Measurements from ENCODE around the gene ADAM11.

Gene ADAM11

GRCh38 chr17:44792276-44792675 is 33.5 kb downstream of the ADAM11 start:
- H3K4me1 ChIP-seq (ENCODE audit: control insufficient read depth, insufficient read depth, low read length): peaks cover 14% of the 10 kb centered on the region
- no peak overlapping the region for H3K4me3 ChIP-seq (ENCODE audit: low read length)
- H3K9me3 ChIP-seq (ENCODE audit: control insufficient read depth, low read length): no peaks in the 10 kb centered on the region
- no peak overlapping the region for H3K9ac ChIP-seq (ENCODE audit: low read length)
- no peak for DNase-seq (ENCODE audit: low read depth)
- peaks cover under 1% of the 10 kb centered on the region for H3K27me3 ChIP-seq (replicated peaks; ENCODE audit: control insufficient read depth, insufficient read depth, low read length)
- no peaks in the 10 kb centered on the region for H3K36me3 ChIP-seq (ENCODE audit: control insufficient read depth, insufficient read depth, low read length, severe bottlenecking)

GRCh38 chr17:44793885-44794842 is 35.4 kb downstream of the ADAM11 start:
- Histone ChIP-seq H3K4me1 (ENCODE audit: control insufficient read depth, insufficient read depth, low read length) (peaks cover 26% of the 10 kb centered on the region), H3K9ac (ENCODE audit: low read length) (peak overlapping the region; percentile 39), H3K9me3 (ENCODE audit: control insufficient read depth, low read length) (no peaks in the 10 kb centered on the region), H3K4me3 (ENCODE audit: low read length) (no peak overlapping the region), H3K36me3 (ENCODE audit: control insufficient read depth, insufficient read depth, low read length, severe bottlenecking) (no peaks in the 10 kb centered on the region), H3K27me3 (replicated peaks; ENCODE audit: control insufficient read depth, insufficient read depth, low read length) (no peaks in the 10 kb centered on the region)
- DNase-seq (ENCODE audit: low read depth): no peak

GRCh38 chr17:44794851-44795413 is 36.1 kb downstream of the ADAM11 start:
- H3K27me3 ChIP-seq (replicated peaks; ENCODE audit: control insufficient read depth, insufficient read depth, low read length): no peaks in the 10 kb centered on the region
- H3K4me3 ChIP-seq (ENCODE audit: low read length): peak overlapping the region; percentile 3
- H3K36me3 ChIP-seq (ENCODE audit: control insufficient read depth, insufficient read depth, low read length, severe bottlenecking): no peaks in the 10 kb centered on the region
- H3K9me3 ChIP-seq (ENCODE audit: control insufficient read depth, low read length): no peaks in the 10 kb centered on the region
- H3K4me1 ChIP-seq (ENCODE audit: control insufficient read depth, insufficient read depth, low read length): peaks cover 26% of the 10 kb centered on the region
- DNase-seq (ENCODE audit: low read depth): peak; percentile 53
- peak overlapping the region; percentile 39 for H3K9ac ChIP-seq (ENCODE audit: low read length)

- Histone ChIP-seq H3K4me1 (ENCODE audit: control insufficient read depth, insufficient read depth, low read length) (peaks cover 26% of the 10 kb centered on the region), H3K9ac (ENCODE audit: low read length) (no peak overlapping the region), H3K9me3 (ENCODE audit: control insufficient read depth, low read length) (no peaks in the 10 kb centered on the region), H3K36me3 (ENCODE audit: control insufficient read depth, insufficient read depth, low read length, severe bottlenecking) (no peaks in the 10 kb centered on the region), H3K27me3 (replicated peaks; ENCODE audit: control insufficient read depth, insufficient read depth, low read length) (no peaks in the 10 kb centered on the region), H3K4me3 (ENCODE audit: low read length) (no peak overlapping the region)
- DNase-seq (ENCODE audit: low read depth): no peak
These were observed 36.6 kb downstream of the ADAM11 start for GRCh38 chr17:44795421-44795820.

GRCh38 chr17:44795928-44796327 is 37.1 kb downstream of the ADAM11 start:
- no peaks in the 10 kb centered on the region for H3K9me3 ChIP-seq (ENCODE audit: control insufficient read depth, low read length)
- no peaks in the 10 kb centered on the region for H3K36me3 ChIP-seq (ENCODE audit: control insufficient read depth, insufficient read depth, low read length, severe bottlenecking)
- H3K9ac ChIP-seq (ENCODE audit: low read length): no peak overlapping the region
- no peaks in the 10 kb centered on the region for H3K27me3 ChIP-seq (replicated peaks; ENCODE audit: control insufficient read depth, insufficient read depth, low read length)
- H3K4me3 ChIP-seq (ENCODE audit: low read length): no peak overlapping the region
- peaks cover 26% of the 10 kb centered on the region for H3K4me1 ChIP-seq (ENCODE audit: control insufficient read depth, insufficient read depth, low read length)
- no peak for DNase-seq (ENCODE audit: low read depth)

GRCh38 chr17:44796731-44797130 is 37.9 kb downstream of the ADAM11 start:
- no peak overlapping the region for H3K9ac ChIP-seq (ENCODE audit: low read length)
- no peaks in the 10 kb centered on the region for H3K27me3 ChIP-seq (replicated peaks; ENCODE audit: control insufficient read depth, insufficient read depth, low read length)
- H3K4me3 ChIP-seq (ENCODE audit: low read length): no peak overlapping the region
- DNase-seq (ENCODE audit: low read depth): no peak
- no peaks in the 10 kb centered on the region for H3K36me3 ChIP-seq (ENCODE audit: control insufficient read depth, insufficient read depth, low read length, severe bottlenecking)
- no peaks in the 10 kb centered on the region for H3K9me3 ChIP-seq (ENCODE audit: control insufficient read depth, low read length)
- H3K4me1 ChIP-seq (ENCODE audit: control insufficient read depth, insufficient read depth, low read length): peaks cover 26% of the 10 kb centered on the region

- peaks cover 5% of the 10 kb centered on the region for H3K36me3 ChIP-seq (ENCODE audit: control insufficient read depth, insufficient read depth, low read length, severe bottlenecking)
- peaks cover 26% of the 10 kb centered on the region for H3K4me1 ChIP-seq (ENCODE audit: control insufficient read depth, insufficient read depth, low read length)
- no peaks in the 10 kb centered on the region for H3K9me3 ChIP-seq (ENCODE audit: control insufficient read depth, low read length)
- H3K4me3 ChIP-seq (ENCODE audit: low read length): no peak overlapping the region
- DNase-seq (ENCODE audit: low read depth): no peak
- no peaks in the 10 kb centered on the region for H3K27me3 ChIP-seq (replicated peaks; ENCODE audit: control insufficient read depth, insufficient read depth, low read length)
- no peak overlapping the region for H3K9ac ChIP-seq (ENCODE audit: low read length)
These were observed 39.0 kb downstream of the ADAM11 start for GRCh38 chr17:44797802-44798201.

GRCh38 chr17:44798356-44798755 is 39.6 kb downstream of the ADAM11 start:
- no peak for DNase-seq (ENCODE audit: low read depth)
- H3K36me3 ChIP-seq (ENCODE audit: control insufficient read depth, insufficient read depth, low read length, severe bottlenecking): peaks cover 5% of the 10 kb centered on the region
- H3K9me3 ChIP-seq (ENCODE audit: control insufficient read depth, low read length): no peaks in the 10 kb centered on the region
- H3K4me1 ChIP-seq (ENCODE audit: control insufficient read depth, insufficient read depth, low read length): peaks cover 26% of the 10 kb centered on the region
- no peak overlapping the region for H3K4me3 ChIP-seq (ENCODE audit: low read length)
- no peaks in the 10 kb centered on the region for H3K27me3 ChIP-seq (replicated peaks; ENCODE audit: control insufficient read depth, insufficient read depth, low read length)
- H3K9ac ChIP-seq (ENCODE audit: low read length): no peak overlapping the region

GRCh38 chr17:44801880-44802279 is 43.1 kb downstream of the ADAM11 start:
- Histone ChIP-seq H3K4me1 (ENCODE audit: control insufficient read depth, insufficient read depth, low read length) (peaks cover 15% of the 10 kb centered on the region), H3K9me3 (ENCODE audit: control insufficient read depth, low read length) (no peaks in the 10 kb centered on the region), H3K4me3 (ENCODE audit: low read length) (no peak overlapping the region), H3K36me3 (ENCODE audit: control insufficient read depth, insufficient read depth, low read length, severe bottlenecking) (peaks cover 16% of the 10 kb centered on the region), H3K27me3 (replicated peaks; ENCODE audit: control insufficient read depth, insufficient read depth, low read length) (no peaks in the 10 kb centered on the region), H3K9ac (ENCODE audit: low read length) (no peak overlapping the region)
- no peak for DNase-seq (ENCODE audit: low read depth)

GRCh38 chr17:44804302-44805089 is 45.7 kb downstream of the ADAM11 start:
- peak; percentile 60 for DNase-seq (ENCODE audit: low read depth)
- Histone ChIP-seq H3K9me3 (ENCODE audit: control insufficient read depth, low read length) (no peaks in the 10 kb centered on the region), H3K9ac (ENCODE audit: low read length) (no peak overlapping the region), H3K4me1 (ENCODE audit: control insufficient read depth, insufficient read depth, low read length) (peaks cover 14% of the 10 kb centered on the region), H3K36me3 (ENCODE audit: control insufficient read depth, insufficient read depth, low read length, severe bottlenecking) (peaks cover 16% of the 10 kb centered on the region), H3K4me3 (ENCODE audit: low read length) (no peak overlapping the region), H3K27me3 (replicated peaks; ENCODE audit: control insufficient read depth, insufficient read depth, low read length) (no peaks in the 10 kb centered on the region)
